NB4 (cell line): Measurements from ENCODE around the gene RPS6KL1.
"Not testable (repeated sequence)": the region's sequence is repeated elsewhere in the genome, so short reads cannot be mapped to it uniquely, and the experiment has no call there.

Experiments used
- DNase-seq: peaks from one replicate; pipeline ENCODE4 v3.0.0; 2010; ENCODE audit warnings: low read depth
- H3K4me3 ChIP-seq: one replicate; pipeline ENCODE4 v1.5.1; 2011; ENCODE audit warnings: mild to moderate bottlenecking, low read depth, low read length, moderate library complexity
- MAX ChIP-seq: IDR thresholded peaks from 2 replicates; pipeline ENCODE4 v1.6.1; 2011; ENCODE audit warnings: low read depth, low read length
- MYC ChIP-seq: IDR thresholded peaks from 2 replicates; pipeline ENCODE4 v1.6.1; 2011; ENCODE audit warnings: low read depth, low read length
- POLR2A ChIP-seq: IDR thresholded peaks from 2 replicates; pipeline ENCODE4 v1.6.1; 2011; ENCODE audit warnings: mild to moderate bottlenecking; ENCODE audit not compliant: insufficient read length; ENCODE audit errors: extremely low read depth
- TF ChIP-seq, protein P1 (sequence below): IDR thresholded peaks from one replicate; pipeline ENCODE4 v1.5.1; 2012; ENCODE audit warnings: low read depth, low read length

The RPS6KL1 gene

DNA sequence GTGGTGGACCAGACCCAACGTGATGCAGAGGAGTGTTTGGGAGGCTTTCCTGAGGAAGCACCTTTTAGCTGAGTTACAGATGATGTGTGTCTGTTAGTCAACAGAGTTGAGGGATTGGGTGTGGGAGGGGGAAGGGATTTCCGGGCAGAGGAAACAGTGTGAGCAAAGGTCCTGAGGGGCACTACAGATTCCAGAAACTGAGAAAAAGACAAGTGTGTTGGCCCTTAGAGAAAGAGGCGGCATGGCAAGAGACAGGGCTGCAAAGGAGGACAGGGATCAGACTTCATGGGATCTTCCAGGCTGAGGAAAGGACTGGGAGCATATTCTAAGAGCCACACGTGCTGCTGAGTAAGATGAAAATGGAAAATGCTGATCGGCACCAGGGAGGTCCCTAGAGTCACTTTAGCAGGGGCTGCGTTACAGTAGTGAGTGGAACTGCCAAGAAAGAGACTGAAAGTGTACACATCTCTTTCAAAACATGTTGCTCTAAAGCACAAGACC, 9.4 kb upstream of the RPS6KL1 start:
- no peak overlapping the region for H3K4me3 ChIP-seq
- peak; percentile 76 for DNase-seq

DNA sequence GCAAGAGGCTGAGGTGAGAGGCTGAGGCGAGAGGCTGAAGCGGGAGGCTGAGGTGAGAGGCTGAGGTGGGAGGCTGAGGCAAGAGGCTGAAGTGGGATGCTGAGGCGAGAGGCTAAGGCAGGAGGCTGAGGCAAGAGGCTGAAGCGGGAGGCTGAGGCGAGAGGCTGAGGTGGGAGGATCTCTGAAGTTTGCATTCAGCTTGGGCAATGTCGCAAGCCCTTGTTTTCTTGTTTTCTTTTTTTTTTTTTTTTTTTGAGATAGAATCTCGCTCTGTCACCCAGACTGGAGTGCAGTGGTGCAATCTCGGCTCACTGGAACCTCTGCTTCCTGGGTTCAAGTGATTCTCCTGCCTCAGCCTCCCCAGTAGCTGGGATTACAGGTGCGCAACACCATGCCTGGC, 8.7 kb upstream of the RPS6KL1 start:
- DNase-seq, H3K4me3 ChIP-seq: not testable (repeated sequence)

More for the DNA sequence above, 9.4 kb upstream of the RPS6KL1 start:
- TF ChIP-seq, protein P1, sequence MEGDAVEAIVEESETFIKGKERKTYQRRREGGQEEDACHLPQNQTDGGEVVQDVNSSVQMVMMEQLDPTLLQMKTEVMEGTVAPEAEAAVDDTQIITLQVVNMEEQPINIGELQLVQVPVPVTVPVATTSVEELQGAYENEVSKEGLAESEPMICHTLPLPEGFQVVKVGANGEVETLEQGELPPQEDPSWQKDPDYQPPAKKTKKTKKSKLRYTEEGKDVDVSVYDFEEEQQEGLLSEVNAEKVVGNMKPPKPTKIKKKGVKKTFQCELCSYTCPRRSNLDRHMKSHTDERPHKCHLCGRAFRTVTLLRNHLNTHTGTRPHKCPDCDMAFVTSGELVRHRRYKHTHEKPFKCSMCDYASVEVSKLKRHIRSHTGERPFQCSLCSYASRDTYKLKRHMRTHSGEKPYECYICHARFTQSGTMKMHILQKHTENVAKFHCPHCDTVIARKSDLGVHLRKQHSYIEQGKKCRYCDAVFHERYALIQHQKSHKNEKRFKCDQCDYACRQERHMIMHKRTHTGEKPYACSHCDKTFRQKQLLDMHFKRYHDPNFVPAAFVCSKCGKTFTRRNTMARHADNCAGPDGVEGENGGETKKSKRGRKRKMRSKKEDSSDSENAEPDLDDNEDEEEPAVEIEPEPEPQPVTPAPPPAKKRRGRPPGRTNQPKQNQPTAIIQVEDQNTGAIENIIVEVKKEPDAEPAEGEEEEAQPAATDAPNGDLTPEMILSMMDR = no peak
- TF ChIP-seq MYC (peak; percentile 56; the same call in 1 of the 2 replicates), MAX (0 out of 2 replicates have a peak, but pooled peaks have one; percentile 4)

- no peak for DNase-seq
- TF ChIP-seq POLR2A (no peak), MYC (no peak), MAX (no peak)
- TF ChIP-seq, protein P1 = no peak
- no peak overlapping the region for H3K4me3 ChIP-seq
These were observed 6.2 kb upstream of the RPS6KL1 start for GRCh38 chr14:74929242-74929641.

DNA sequence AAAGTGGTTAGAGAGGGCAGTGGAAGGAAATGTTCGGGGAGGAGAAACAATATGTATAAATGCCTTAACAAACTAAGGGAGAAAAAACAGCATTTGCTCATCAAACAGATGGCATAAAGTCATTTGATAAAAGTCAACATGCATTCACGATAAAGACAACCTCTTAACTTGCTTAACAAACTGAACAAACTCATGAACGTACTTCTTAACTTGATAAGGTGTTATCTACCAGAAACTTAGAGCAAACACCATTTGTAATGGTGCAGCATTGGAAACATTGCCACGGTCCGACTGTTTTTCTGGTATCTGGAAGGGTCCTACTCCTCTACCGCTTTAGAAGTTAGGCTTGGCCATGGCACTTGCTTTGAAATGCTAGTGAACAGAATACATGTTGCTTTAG, 4.2 kb upstream of the RPS6KL1 start:
- no peak overlapping the region for H3K4me3 ChIP-seq
- DNase-seq = no peak
- TF ChIP-seq, protein P1 = no peak
- TF ChIP-seq POLR2A = no peak
- no peak for TF ChIP-seq MYC
- TF ChIP-seq MAX = no peak

GRCh38 chr14:74924061-74924460, 1.0 kb upstream of the RPS6KL1 start:
- H3K4me3 ChIP-seq = no peak overlapping the region
- TF ChIP-seq POLR2A = no peak
- no peak for TF ChIP-seq MAX
- TF ChIP-seq MYC = no peak
- TF ChIP-seq, protein P1 = no peak

DNA sequence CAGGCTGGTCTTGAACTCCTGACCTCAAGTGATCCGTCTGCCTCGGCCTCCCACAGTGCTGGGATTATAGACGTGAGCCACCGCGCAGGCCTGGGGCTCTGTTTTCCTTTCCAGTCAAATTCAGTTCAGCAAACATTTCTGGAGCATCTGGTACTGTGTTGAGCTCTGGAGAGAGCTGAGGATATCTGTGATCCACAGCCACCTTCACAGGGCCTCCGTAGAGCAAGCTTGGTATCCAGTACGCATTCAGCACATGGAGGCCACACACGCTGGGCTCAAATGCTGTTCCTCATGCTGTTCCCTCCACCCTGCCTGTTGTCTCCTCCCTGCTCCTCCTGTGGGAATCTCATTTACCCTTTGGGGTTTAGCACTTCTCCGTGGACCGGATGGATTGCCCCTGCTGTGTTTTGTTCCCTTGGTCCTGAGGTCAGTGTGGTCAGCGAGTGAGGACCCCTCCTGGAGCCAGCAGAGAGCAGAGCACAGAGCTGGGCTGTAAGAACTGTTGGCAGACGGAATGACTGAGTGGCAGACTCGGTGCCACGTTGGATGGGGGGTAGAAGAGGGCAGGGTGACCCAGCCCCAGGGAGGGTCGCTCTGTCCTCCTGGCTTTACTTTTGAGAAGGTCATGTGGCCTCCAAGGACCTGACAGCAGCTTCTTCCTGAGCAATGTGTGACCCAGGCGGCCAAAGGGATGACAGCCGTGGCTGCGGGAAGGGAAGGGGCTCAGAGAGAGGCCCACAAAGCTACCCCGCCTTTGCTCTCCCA, 891 bp downstream of the RPS6KL1 start:
- DNase-seq = no peak
- peak overlapping the region; percentile 43 for H3K4me3 ChIP-seq
- TF ChIP-seq, protein P1 = no peak
- TF ChIP-seq POLR2A = no peak
- TF ChIP-seq MAX = no peak
- no peak for TF ChIP-seq MYC

More at GRCh38 chr14:74924061-74924460, 1.0 kb upstream of the RPS6KL1 start:
- no peak for DNase-seq
